Muscle layer of duodenum (tissue), 2 donors: ENCODE data around the gene DYNLT4.
"Not testable (repeated sequence)": the region's sequence is repeated elsewhere in the genome, so short reads cannot be mapped to it uniquely, and the experiment has no call there.

ENCODE experiments used
- H3K27ac ChIP-seq: one replicate; pipeline ENCODE4 v1.7.0; 2013; ENCODE audit warnings: mild to moderate bottlenecking, low read length
- H3K27me3 ChIP-seq: one replicate; pipeline ENCODE4 v1.7.0; 2013; ENCODE audit warnings: low read depth, mild to moderate bottlenecking, control low read depth, low read length
- H3K36me3 ChIP-seq, 2 donors: one replicate each; pipeline ENCODE4 v1.7.0; 2013; ENCODE audit warnings: low read length in 2 of 2, control low read depth in 1 of 2, mild to moderate bottlenecking in 1 of 2; ENCODE audit not compliant: insufficient read depth in 2 of 2, control insufficient read depth in 1 of 2
- H3K4me1 ChIP-seq, 2 donors: one replicate each; pipeline ENCODE4 v1.7.0; 2013; ENCODE audit warnings: low read length in 2 of 2, mild to moderate bottlenecking in 2 of 2, control low read depth in 1 of 2, moderate library complexity in 1 of 2; ENCODE audit not compliant: insufficient read depth in 2 of 2, control insufficient read depth in 1 of 2
- H3K4me3 ChIP-seq, 2 donors: one replicate each; pipeline ENCODE4 v1.7.0; 2013; ENCODE audit warnings: low read length in 2 of 2, low read depth in 1 of 2, mild to moderate bottlenecking in 1 of 2
- H3K9me3 ChIP-seq, 2 donors: one replicate each; pipeline ENCODE4 v1.7.0; 2013; ENCODE audit warnings: low read length in 2 of 2, control low read depth in 1 of 2, mild to moderate bottlenecking in 1 of 2; ENCODE audit not compliant: control insufficient read depth in 1 of 2
- donor health status: healthy.

DYNLT4 gene

DNA sequence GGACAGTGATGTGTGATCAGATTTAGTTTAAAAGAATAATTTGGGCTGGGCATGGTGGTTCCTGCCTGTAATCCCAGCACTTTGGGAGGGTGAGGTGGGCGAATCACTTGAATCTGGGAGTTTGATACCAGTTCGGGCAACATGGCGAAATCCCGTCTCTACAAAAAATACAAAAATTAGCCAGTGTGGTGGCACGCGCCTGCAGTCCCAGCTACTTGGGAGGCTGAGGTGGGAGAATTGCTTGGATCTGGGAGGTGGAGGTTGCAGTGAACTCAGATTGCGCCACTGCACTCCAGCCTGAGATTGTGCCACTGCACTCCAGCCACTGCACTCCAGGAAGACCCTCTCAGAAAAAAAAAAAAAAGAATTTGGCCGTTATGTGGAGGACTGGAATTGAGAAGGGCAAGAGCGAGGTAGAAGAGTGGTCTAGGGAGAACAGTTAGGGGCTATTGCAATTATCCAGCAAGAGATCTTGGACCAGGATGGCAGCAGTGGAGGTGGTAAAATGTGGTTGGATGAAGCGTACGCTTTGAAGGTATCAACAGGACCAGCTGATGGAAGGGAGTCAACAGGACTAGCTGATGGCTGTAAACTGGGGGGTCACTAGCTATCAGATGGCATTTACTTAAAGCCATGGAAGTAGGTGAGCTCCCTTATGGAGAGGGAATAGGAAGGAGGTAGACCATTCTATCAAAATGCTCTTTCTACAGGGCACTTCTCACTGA is 10.8 kb upstream of the DYNLT4 start:
- Histone ChIP-seq H3K36me3 (peaks cover 3 to 4% of the 10 kb centered on the region in 2 donors), H3K4me3 (no peak overlapping the region), H3K27ac (no peak overlapping the region), H3K4me1 (peaks cover 3 to 24% of the 10 kb centered on the region in 2 donors), H3K9me3 (no peaks in the 10 kb centered on the region), H3K27me3 (no peaks in the 10 kb centered on the region)

DNA sequence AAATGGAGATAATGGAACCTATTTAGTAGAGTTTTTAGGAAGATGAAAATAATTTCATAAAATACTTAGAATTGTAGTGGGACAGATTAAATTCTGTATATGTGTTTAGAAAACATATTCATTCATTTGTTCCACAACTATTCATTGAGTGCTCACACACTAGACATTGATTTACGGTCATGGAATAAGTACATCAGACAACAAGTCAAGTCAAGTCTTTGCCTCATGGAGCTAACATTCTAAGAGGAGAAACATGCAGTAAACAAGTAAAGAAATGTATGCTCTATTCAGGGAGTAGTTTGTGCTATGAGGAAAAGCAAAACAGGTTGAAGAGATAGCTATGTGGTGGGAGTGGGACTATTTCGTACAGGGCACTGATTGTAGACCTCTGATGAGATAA is 10.2 kb upstream of the DYNLT4 start:
- no peaks in the 10 kb centered on the region for H3K27me3 ChIP-seq
- H3K4me1 ChIP-seq = peaks cover 3 to 28% of the 10 kb centered on the region in 2 donors
- H3K27ac ChIP-seq = no peak overlapping the region
- H3K36me3 ChIP-seq = peaks cover 3 to 4% of the 10 kb centered on the region in 2 donors
- H3K4me3 ChIP-seq = no peak overlapping the region
- H3K9me3 ChIP-seq = no peaks in the 10 kb centered on the region

DNA sequence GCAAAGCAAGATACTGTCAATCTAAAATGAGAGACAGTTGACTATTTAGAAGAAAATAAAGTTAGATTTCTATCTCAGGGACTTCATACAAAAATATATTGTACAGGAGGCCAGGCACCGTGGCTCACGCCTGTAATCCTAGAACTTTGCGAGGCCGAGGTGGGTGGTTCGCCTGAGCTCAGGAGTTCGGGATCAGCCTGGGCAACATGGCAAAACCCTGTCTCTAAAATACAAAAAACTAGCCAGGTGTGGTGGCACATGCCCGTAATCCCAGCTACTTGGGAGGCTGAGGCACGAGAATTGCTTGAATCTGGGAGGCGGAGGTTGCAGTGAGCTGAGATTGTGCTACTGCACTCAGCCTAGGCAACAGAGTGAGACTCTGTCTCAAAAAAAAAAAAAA is 8.8 kb upstream of the DYNLT4 start:
- not testable (repeated sequence) for H3K9me3 ChIP-seq, H3K4me3 ChIP-seq, H3K36me3 ChIP-seq, H3K27me3 ChIP-seq, H3K27ac ChIP-seq
- peaks cover 3 to 35% of the 10 kb centered on the region in 2 donors for H3K4me1 ChIP-seq

DNA sequence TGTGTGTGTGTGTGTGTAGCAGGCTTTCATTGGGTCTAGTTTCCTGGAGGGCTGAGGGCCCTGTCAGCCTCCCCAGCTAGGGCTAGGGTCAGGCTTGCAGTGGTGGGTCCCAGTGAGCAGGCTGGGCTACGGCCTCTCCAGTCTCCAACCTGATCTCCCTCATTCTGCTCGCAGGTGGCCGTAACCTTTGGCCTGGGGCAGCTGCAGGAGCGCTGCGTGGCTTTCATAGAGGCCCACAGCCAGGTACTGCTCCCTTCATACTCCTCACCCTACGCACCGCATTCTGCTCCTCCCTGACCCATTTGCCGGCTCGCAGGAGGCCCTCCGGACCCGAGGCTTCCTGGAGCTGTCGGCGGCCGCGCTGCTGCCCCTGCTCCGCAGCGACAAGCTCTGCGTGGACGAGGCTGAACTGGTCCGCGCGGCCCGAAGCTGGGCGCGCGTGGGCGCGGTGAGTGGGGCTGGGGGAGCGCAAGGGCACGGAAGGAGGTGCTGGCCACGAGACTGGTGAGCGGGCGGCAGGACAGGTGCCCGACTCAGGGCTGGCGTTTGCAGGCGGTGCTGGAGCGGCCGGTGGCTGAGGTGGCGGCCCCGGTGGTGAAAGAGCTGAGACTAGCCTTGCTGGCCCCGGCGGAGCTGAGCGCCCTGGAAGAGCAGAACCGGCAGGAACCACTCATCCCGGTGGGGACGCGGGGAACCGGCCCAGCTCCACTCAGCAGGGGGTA is 5.8 kb upstream of the DYNLT4 start:
- Histone ChIP-seq H3K27ac (no peak overlapping the region), H3K4me1 (peaks cover 24 to 56% of the 10 kb centered on the region in 2 donors), H3K4me3 (peak overlapping the region; percentile 50 to 73)

DNA sequence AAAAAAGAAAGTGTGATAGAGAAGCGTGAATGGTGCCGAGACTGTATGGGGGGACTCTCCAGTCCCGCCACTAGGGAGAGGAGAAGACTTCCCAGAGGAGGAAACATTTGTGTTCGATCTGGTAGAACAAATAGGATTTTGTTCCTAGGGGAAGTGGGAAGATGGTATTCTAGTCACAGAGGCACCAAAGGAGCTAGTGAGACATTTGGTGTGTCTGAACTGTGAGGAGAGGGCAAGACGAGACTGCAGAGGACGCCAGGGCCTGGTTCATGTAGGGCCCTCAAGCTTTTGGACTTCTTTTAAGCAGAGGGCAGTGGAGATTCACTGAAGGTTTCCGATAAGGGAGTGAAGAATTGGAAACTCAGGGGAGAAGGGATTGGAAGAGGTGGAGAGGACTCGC is 4.1 kb upstream of the DYNLT4 start:
- peak overlapping the region; percentile 33 for H3K27ac ChIP-seq

More for the DNA sequence above, 5.8 kb upstream of the DYNLT4 start:
- Histone ChIP-seq H3K27me3 (no peaks in the 10 kb centered on the region), H3K36me3 (peaks cover 4 to 9% of the 10 kb centered on the region in 2 donors), H3K9me3 (no peaks in the 10 kb centered on the region)

DNA sequence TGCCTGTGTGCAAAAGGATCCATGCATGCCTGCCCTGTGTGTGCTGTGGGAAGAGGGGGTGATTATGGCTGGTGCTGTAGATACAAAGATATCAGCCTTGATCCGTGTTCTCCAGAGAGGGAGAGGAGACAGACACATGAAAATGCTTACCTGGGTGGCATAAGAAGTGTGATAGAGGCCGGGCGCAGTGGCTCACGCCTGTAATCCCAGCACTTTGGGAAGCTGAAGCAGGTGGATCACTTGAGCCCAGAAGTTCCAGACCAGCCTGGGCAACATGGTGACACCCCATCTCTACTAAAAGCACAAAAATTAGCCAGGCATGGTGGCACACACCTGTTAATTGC is 3.6 kb upstream of the DYNLT4 start:
- peaks cover 40 to 72% of the 10 kb centered on the region in 2 donors for H3K4me1 ChIP-seq
- not testable (repeated sequence) for H3K9me3 ChIP-seq, H3K4me3 ChIP-seq, H3K27me3 ChIP-seq
- peak overlapping the region; percentile 100 for H3K27ac ChIP-seq
- H3K36me3 ChIP-seq = peaks cover 9 to 26% of the 10 kb centered on the region in 2 donors

More for the DNA sequence above, 4.1 kb upstream of the DYNLT4 start:
- H3K4me3 ChIP-seq = no peak overlapping the region
- peaks cover 40 to 67% of the 10 kb centered on the region in 2 donors for H3K4me1 ChIP-seq
- H3K9me3 ChIP-seq = no peaks in the 10 kb centered on the region
- peaks cover 8 to 21% of the 10 kb centered on the region in 2 donors for H3K36me3 ChIP-seq
- H3K27me3 ChIP-seq = no peaks in the 10 kb centered on the region

DNA sequence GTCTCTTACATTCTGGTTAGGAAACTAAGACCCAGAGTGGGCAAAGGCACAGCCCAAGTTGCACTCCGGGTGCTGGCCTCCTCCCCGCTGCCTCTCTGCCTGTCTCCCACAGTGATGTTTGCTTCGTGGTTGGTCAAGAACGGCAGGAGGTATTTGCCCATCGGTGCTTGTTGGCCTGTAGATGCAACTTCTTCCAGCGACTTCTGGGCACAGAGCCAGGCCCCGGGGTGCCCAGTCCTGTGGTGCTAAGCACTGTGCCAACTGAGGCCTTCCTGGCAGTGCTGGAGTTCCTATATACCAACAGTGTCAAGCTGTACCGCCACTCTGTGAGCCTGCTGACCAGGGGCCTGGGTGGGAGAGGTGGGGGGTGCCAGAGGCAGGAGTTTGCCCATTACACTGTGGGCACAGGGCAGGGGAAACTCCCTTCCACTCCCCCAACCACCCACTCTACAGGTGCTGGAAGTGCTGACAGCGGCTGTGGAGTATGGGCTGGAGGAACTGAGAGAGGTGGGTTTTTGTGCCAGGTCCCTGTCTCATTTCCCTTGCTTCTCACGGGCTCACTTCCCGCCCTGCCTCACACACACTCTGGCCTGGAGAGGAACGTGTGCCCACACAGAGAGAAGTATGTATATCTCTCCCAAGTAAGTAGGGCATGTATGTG is 3.1 kb upstream of the DYNLT4 start:
- Histone ChIP-seq H3K27ac (peak overlapping the region; percentile 100), H3K4me3 (peak overlapping the region in 1 of 2 donors; percentile 55), H3K36me3 (peaks cover 12 to 31% of the 10 kb centered on the region in 2 donors), H3K4me1 (peaks cover 40 to 77% of the 10 kb centered on the region in 2 donors), H3K27me3 (no peaks in the 10 kb centered on the region), H3K9me3 (no peaks in the 10 kb centered on the region)

DNA sequence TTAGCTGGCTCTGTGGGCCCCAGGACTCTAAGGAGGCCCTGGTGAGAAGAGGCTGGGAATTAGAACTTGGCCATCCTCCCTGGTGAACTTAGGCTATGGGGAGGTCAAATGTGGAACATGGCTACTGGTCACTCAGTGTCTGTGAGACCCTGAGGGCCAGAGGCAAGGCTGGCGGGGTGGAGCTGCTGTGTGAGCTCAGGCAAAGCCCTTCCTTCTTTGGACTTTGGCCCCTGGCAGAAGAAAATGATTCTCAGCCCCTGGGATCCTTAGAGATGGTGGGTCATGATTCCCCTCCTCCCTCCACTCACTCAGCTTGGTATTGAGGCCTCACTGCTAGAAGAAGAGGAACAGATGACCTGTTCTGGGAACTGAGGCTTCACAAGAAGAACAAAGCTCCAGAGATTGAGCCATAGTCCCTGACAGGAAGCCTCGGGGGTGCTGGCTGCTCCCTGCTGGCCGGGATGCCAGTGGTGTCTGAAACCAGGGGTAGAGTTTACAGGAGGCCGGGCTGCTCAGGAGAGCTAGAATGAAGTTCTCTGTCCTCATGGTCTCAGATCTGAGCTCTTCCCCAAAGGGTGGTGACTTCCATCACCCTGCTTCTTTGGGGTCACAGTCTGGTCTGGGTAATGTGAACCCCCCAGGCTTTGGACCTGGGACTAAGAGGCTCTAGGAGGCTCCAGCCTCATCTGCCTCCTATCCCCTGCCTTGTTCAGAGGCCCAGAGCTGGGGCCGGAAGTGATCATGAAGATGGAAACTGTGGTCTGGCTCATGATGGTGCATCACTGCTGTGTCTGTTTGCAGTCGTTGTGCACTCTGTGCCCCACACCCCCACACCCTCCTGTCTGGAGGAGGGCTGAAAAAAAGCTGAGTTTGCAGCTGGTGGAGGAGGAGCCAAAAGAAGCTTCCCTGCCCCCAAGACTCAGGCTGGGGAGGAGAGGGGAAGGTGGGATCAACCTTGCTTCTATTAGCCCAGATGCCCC is 2.1 kb upstream of the DYNLT4 start:
- Histone ChIP-seq H3K9me3 (no peaks in the 10 kb centered on the region), H3K27ac (peak overlapping the region; percentile 100), H3K4me3 (peak overlapping the region; percentile 37 to 55), H3K27me3 (no peaks in the 10 kb centered on the region), H3K4me1 (peaks cover 40 to 74% of the 10 kb centered on the region in 2 donors), H3K36me3 (peaks cover 16 to 40% of the 10 kb centered on the region in 2 donors)

DNA sequence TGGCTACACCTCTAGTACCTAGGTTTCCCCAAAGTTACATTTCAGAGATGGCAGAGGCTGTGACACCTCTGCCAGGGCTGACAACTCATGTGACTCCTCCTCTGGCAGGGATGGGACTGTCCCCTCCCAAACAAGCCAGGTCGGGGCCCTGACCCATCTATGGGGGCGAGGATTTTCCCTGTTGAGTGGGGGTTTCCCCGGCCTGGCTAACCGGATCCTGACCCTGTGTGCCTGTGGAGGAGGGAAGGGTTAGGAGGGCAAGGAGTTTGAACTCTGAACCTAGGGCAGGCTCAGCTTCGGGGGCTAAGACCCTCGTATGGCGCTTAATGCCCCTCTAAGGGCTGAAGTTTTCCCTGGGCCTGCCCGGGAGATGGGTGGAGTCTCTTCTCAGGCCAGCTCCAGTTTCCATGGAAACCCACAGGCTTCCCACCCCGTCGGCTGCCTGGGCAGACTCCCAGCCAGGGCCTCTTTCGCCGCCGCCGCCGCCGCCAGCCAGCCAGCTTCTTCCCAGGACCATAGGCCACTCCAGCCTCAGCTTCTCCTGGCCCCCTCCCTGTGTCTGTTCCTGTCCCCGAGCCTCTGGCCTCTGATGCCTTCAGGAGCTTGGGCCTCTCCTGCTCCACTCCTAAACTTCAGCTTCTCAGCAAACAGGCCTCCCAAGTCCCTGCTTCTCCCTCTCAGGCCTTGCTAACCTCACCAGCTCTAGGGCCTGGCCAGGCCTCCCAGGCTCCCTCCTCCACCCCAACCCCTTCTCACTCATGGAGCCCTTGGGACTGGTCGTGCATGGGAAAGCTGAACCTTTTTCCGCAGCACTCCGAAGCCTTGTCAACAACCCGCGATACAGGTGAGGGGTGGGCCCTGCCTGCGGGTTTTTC is 1.1 kb upstream of the DYNLT4 start, which contains the start of gene BTBD19:
Gene BTBD19, plus strand, starts transcription at position 461 of the 875 bp plus-strand sequence. Its CDS starts 298 bp downstream, at position 759.
- no peaks in the 10 kb centered on the region for H3K9me3 ChIP-seq
- H3K36me3 ChIP-seq = peaks cover 21 to 49% of the 10 kb centered on the region in 2 donors
- H3K27ac ChIP-seq = peak within 1 kb of the TSS; percentile 100
- H3K4me1 ChIP-seq = peaks cover 40 to 71% of the 10 kb centered on the region in 2 donors
- H3K27me3 ChIP-seq = no peaks in the 10 kb centered on the region
- peak within 1 kb of the TSS; percentile 37 to 55 for H3K4me3 ChIP-seq
